IPS DF 19.7 (cell line): ENCODE results near the gene NBPF1.
A peak's percentile ranks its signal among the peaks of the same experiment; 100 is the strongest.
"Not testable (repeated sequence)": the region's sequence is repeated elsewhere in the genome, so short reads cannot be mapped to it uniquely, and the experiment has no call there.

Experiments used
- DNase-seq: peaks from one replicate; pipeline ENCODE4 v3.0.0-alpha.2; 2013; ENCODE audit warnings: low read depth, low spot score

NBPF1 gene

GRCh38 chr1:16613185-16614147 lies at the start of gene NBPF1:
NBPF1 (minus strand) TSS chr1:16613564.
- DNase-seq = peak; percentile 99

DNA sequence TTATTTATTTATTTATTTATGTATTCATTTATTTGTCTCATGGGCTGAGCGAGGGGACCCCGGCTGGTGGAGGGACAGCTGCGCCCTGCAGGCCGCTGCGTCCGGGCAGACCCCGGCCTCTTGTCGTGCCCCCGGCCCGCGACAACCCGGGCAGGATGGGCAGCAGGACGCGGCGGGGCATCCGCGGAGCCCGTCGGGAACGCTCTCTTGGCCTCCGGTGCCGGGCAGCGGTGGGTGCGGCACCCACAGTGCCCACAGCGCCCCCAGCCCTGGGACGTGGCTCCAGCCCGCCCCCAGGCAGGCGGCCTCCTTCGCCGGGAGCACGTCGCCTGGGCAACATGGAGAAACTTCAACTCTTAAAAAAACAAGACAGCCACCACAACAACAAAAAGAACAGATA lies 44.9 kb upstream of the NBPF1 start:
- not testable (repeated sequence) for DNase-seq

DNA sequence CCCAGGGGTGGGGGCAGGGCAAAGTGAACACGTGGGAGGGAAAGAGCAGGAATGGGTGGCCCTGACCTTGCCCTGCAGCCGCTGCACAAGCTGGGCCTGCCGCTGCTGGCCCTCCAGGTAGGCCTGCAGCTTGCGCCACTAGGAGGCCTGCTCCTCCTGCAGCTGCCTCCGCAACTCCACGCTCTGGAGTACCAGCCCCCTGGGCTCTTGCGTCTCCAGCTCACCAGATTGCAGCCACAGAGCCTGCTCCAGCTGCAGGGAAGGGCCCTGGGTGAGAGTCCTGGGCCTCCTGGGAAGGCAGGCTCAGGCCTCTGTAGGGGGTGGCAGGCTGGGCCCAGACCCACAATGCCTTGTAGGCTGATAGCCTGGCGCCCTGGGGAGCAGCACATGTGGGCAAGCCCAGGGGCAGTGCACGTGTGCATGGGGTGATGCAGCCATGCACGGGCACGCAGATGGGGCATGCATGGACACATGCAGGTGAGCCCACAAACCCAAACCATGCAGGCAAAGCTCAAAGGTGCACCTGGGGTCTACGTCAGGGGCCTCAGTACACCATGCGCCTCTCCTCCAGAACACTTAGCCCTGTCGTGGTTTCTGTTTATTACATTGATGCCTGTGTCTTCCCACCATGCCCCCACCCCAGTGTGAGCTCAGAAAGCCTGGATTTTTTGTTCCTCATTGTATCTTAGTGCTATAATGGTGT lies 43.8 kb upstream of the NBPF1 start:
- DNase-seq = not testable (repeated sequence)

DNA sequence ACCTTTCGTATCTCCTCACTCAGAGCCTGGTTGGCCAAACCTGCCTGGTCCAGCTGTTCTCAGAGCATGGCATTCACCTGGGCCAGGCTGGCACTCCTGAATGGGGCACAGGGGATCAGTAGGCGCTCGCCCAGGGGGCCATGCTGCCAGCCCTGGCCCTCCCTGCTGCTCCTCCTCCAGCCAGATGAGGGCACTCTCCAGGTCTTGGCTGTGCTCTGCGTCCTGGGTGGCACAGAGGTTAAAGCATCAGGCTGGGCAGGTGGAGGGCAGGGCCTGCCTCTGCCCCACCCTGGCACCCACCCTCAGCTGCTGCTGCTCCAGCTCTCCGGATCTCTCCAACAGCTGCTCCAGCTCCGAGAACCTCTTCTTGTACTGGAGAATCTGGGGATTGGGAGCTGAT lies 43.2 kb upstream of the NBPF1 start:
- DNase-seq = not testable (repeated sequence)

DNA sequence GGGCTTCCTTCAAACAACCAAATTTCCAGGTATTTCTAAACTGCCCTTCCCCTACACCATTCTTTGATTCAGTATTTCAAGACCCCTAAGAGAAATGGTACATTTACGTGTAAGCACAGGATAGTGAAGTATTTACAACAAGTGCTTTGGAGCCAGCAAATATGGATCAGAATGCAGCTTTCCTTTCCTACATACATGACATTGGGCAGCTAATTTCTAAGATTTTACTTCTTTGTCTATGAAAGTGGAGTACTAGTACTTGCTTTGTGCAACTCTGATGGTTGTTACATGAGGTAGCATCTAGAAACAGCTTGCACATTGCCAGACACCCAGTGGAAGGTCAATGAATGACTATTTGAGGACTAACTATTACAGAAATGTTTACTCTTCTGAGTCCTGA lies 38.2 kb upstream of the NBPF1 start:
- not testable (repeated sequence) for DNase-seq

- DNase-seq = not testable (repeated sequence)
Observed at GRCh38 chr1:16649960-16650359, 36.6 kb upstream of the NBPF1 start.

GRCh38 chr1:16649390-16649789 lies 36.0 kb upstream of the NBPF1 start:
- not testable (repeated sequence) for DNase-seq

- DNase-seq = not testable (repeated sequence)
Observed at GRCh38 chr1:16648756-16649155, 35.4 kb upstream of the NBPF1 start.

DNA sequence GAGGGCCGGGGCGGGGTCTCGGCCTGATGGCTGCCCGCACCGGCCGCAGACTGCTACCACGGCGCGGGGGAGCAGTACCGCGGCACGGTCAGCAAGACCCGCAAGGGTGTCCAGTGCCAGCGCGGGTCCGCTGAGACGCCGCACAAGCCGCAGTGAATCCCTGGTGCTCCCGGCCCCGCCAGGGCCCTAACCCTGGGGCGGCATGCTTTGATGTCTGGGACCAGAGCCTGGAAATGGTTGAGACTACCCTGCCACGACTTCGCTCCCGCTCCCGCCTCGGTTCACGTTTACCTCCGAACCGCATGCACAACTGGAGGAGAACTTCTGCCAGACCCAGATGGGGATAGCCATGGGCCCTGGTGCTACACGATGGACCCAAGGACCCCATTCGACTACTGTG lies 34.9 kb upstream of the NBPF1 start:
- not testable (repeated sequence) for DNase-seq

GRCh38 chr1:16647179-16648176 lies 34.1 kb upstream of the NBPF1 start:
- DNase-seq = not testable (repeated sequence)

DNA sequence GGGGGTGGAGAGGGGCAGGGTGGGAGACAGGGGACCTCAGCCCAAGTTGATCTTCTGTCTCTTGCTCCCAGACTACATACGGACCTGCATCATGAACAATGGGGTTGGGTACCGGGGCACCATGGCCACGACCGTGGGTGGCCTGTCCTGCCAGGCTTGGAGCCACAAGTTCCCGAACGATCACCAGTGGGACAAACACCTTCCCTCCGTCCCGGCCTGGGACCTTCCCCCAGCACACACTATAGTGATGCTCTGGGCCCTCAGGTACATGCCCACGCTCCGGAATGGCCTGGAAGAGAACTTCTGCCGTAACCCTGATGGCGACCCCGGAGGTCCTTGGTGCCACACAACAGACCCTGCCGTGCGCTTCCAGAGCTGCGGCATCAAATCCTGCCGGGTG lies 33.4 kb upstream of the NBPF1 start:
- not testable (repeated sequence) for DNase-seq

- DNase-seq = not testable (repeated sequence)
Observed at GRCh38 chr1:16646061-16646664, 32.8 kb upstream of the NBPF1 start.

GRCh38 chr1:16645271-16646060 lies 32.1 kb upstream of the NBPF1 start:
- not testable (repeated sequence) for DNase-seq

DNA sequence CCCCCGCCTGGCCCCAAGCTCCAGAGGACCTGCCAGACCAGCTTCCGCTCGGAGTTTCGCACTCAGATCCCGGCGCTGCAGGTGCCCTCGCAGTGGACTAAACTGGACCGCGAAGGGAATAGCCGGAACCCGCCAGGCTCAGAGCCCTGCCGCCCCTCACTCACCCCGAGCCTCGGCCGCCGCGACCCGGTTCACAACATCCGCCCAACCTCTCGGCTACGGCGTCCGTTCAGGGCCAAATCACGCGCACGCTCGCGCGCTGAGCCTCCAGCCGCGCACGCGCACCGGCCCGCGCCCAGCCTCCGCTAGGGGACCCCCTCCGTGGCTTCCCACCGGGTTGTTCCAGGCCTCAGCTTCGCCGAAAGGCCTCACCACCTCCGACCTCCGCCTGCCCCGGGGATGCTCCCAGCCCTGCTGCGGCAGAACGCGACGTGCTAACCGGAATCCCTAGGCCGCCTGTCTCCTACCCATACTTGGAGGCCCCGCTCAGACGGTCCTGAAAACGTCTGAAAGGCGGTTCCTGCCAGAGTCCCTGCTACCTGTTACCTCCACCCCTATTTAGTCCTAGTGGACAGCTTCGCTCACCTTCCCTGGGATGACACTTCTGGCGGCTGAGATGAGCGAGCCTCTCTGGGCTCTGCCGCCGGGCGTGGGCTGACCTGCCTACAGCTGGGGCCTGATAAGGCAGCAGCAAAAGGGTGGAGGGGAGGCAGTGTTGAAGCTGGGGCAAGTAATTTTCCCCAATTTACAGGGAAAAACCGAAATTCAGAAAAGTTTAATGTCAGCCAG lies 31.3 kb upstream of the NBPF1 start:
- peak; percentile 97 for DNase-seq

GRCh38 chr1:16644193-16644481 lies 30.8 kb upstream of the NBPF1 start:
- no peak for DNase-seq

GRCh38 chr1:16643476-16644192 lies 30.3 kb upstream of the NBPF1 start:
- not testable (repeated sequence) for DNase-seq

GRCh38 chr1:16643001-16643411 lies 29.6 kb upstream of the NBPF1 start:
- DNase-seq = not testable (repeated sequence)

DNA sequence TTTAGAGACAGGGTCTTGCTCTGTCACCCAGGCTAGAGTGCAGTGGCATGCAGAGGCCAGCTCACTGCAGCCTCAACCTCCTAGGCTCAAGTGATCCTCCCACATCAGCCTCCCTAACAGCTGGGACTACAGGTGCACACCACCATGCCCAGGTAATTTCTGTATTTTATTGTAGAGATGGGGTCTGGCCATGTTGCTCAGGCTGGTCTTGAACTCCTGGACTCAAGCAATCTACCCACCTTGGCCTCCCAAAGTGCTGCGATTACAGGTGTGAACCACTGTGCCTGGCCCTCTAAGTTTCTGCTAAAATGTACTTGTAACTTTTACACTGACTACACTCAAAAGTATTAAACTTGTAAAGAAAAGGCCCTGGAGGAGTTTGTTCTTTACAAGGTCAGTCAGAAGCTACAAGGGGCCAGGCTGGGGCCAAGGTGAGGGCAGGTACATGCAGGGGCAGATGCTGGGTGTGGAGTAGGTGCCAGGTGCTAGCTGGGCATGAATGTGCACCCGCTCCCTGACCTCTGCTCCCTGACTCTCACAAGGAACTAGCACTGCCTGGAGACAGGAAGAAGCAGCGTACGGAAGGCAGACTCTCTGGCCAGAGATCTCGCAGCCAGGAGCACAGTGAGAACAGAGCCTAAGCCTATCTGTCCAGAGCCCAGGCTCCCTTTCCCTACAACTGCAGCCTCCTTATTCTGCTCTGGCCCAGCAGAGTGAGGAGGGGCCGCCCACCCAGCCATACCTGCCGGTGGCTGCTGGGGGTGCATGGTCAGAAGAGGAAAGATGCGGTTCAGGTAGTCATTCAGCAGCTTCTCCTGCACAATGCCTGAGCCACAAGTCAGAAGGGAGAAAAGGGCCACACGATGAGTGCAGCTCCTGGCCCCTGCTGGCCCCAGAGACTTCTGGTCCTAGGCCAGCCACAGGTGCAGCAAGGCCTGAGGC lies 28.9 kb upstream of the NBPF1 start:
- DNase-seq = not testable (repeated sequence)
